HepG2 (cell line): ENCODE results near the gene TNFSF13B.

Source experiments
- ATM ChIP-seq: fragments of 450-650 bp; IDR thresholded peaks from 2 replicates; pipeline ENCODE4 v1.7.1; 2017; ENCODE audit warnings: mild to moderate bottlenecking, borderline replicate concordance
- CENPX ChIP-seq: sonication (generic); formaldehyde crosslinking; IDR thresholded peaks from 2 replicates; pipeline ENCODE4 v1.9.0; 2021; ENCODE audit warnings: mild to moderate bottlenecking, missing genetic modification reagents, moderate library complexity
- KDM5A ChIP-seq: fragments of 200-600 bp; sonication (generic); IDR thresholded peaks from 2 replicates; pipeline ENCODE4 v1.7.0; 2018; ENCODE audit warnings: antibody characterized with exemption, mild to moderate bottlenecking, low read length, borderline replicate concordance
- SETDB1 ChIP-seq: sonication (generic); formaldehyde crosslinking; IDR thresholded peaks from 2 replicates; pipeline ENCODE4 v1.5.1; 2020; ENCODE audit warnings: missing genetic modification reagents, mild to moderate bottlenecking, borderline replicate concordance
- TCF12 ChIP-seq, 2 experiments: fragments of 450-650 bp in 1 of 2; sonication (generic) in 1 of 2; formaldehyde crosslinking in 1 of 2; IDR thresholded peaks; 2 replicates each; pipeline versions ENCODE4 v1.6.1 to v1.8.0; 2017 to 2022; ENCODE audit warnings: antibody characterized with exemption in 1 of 2, mild to moderate bottlenecking in 1 of 2, missing genetic modification reagents in 1 of 2, moderate library complexity in 1 of 2

- TF ChIP-seq KDM5A (no peak), SETDB1 (CRISPR knock-in tag) (no peak), ATM (no peak), TCF12 (IDR thresholded peaks at IDR 0.05) (no peak), TCF12 (CRISPR knock-in tag; IDR thresholded peaks at IDR 0.05) (no peak), CENPX (CRISPR knock-in tag) (no peak)
Observed at GRCh38 chr13:108332791-108333190, 63.3 kb downstream of the TNFSF13B start.
